Measurements from ENCODE around the gene TAS1R2.

The TAS1R2 gene

GRCh38 chr1:18800258-18800657 lies 59.2 kb downstream of the TAS1R2 start:
- no peak for DNase-seq (ENCODE audit: low read depth)
- TF ChIP-seq CTCF (IDR thresholded peaks at IDR 0.05; ENCODE audit: low read depth, low read length, missing control alignments): no peak
- no peak overlapping the region for H3K4me3 ChIP-seq (ENCODE audit: low read depth, low read length)

GRCh38 chr1:18799454-18799853 lies 60.0 kb downstream of the TAS1R2 start:
- TF ChIP-seq CTCF (IDR thresholded peaks at IDR 0.05; ENCODE audit: low read depth, low read length, missing control alignments): no peak
- DNase-seq (ENCODE audit: low read depth): no peak
- H3K4me3 ChIP-seq (ENCODE audit: low read depth, low read length): no peak overlapping the region

- TF ChIP-seq CTCF (IDR thresholded peaks at IDR 0.05; ENCODE audit: low read depth, low read length, missing control alignments): no peak
- DNase-seq (ENCODE audit: low read depth): no peak
- no peak overlapping the region for H3K4me3 ChIP-seq (ENCODE audit: low read depth, low read length)
Measured at GRCh38 chr1:18798946-18799345, 60.5 kb downstream of the TAS1R2 start.

GRCh38 chr1:18798533-18798932 lies 60.9 kb downstream of the TAS1R2 start:
- no peak for DNase-seq (ENCODE audit: low read depth)
- H3K4me3 ChIP-seq (ENCODE audit: low read depth, low read length): no peak overlapping the region
- no peak for TF ChIP-seq CTCF (IDR thresholded peaks at IDR 0.05; ENCODE audit: low read depth, low read length, missing control alignments)

- no peak for TF ChIP-seq CTCF (IDR thresholded peaks at IDR 0.05; ENCODE audit: low read depth, low read length, missing control alignments)
- H3K4me3 ChIP-seq (ENCODE audit: low read depth, low read length): no peak overlapping the region
- no peak for DNase-seq (ENCODE audit: low read depth)
Measured at GRCh38 chr1:18796950-18797349, 62.5 kb downstream of the TAS1R2 start.

GRCh38 chr1:18795002-18795689 lies 64.3 kb downstream of the TAS1R2 start:
- TF ChIP-seq CTCF (IDR thresholded peaks at IDR 0.05; ENCODE audit: low read depth, low read length, missing control alignments): no peak
- DNase-seq (ENCODE audit: low read depth): no peak
- H3K4me3 ChIP-seq (ENCODE audit: low read depth, low read length): no peak overlapping the region

- no peak for TF ChIP-seq CTCF (IDR thresholded peaks at IDR 0.05; ENCODE audit: low read depth, low read length, missing control alignments)
- DNase-seq (ENCODE audit: low read depth): no peak
- H3K4me3 ChIP-seq (ENCODE audit: low read depth, low read length): no peak overlapping the region
Measured at GRCh38 chr1:18794561-18794960, 64.9 kb downstream of the TAS1R2 start.

All from GM12864 (cell line).